Pulmonary artery endothelial cell (primary cell): ENCODE measurements around the gene THRB. TPM values are rescaled to one million over a fixed set of nuclear protein-coding genes. Genes with fewer than 3 reads are reported as not detected.

Source experiments
- DNase-seq: peaks from one replicate; pipeline ENCODE4 v3.0.0-alpha.2; 2011; ENCODE audit warnings: low read depth, low spot score
- total RNA-seq: library from RNA; depleted of rRNA; stranded (reverse); fragments of >200 nt; gene quantifications from 2 replicates; pipeline ENCODE4 v1.2.3, GENCODE V29; 2014

THRB gene
- total RNA-seq, 1 donor from 2014 or later = 0.33 TPM

- no peak for DNase-seq
Observed at GRCh38 chr3:24272408-24272807, 222.2 kb downstream of the THRB start.

GRCh38 chr3:24271228-24271627 lies 223.4 kb downstream of the THRB start:
- no peak for DNase-seq

- no peak for DNase-seq
Observed at GRCh38 chr3:24270744-24271143, 223.9 kb downstream of the THRB start.

- no peak for DNase-seq
Observed at GRCh38 chr3:24270204-24270691, 224.4 kb downstream of the THRB start.

GRCh38 chr3:24264748-24265158 lies 229.9 kb downstream of the THRB start:
- DNase-seq = peak; percentile 11

GRCh38 chr3:24264011-24264410 lies 230.6 kb downstream of the THRB start:
- DNase-seq = no peak

- no peak for DNase-seq
Observed at GRCh38 chr3:24263069-24263668, 231.5 kb downstream of the THRB start.

- no peak for DNase-seq
Observed at GRCh38 chr3:24261521-24261920, 233.1 kb downstream of the THRB start.

GRCh38 chr3:24259901-24260512 lies 234.6 kb downstream of the THRB start:
- no peak for DNase-seq

- no peak for DNase-seq
Observed at GRCh38 chr3:24258727-24259600, 235.7 kb downstream of the THRB start.

GRCh38 chr3:24258260-24258659 lies 236.4 kb downstream of the THRB start:
- DNase-seq = no peak

- DNase-seq = no peak
Observed at GRCh38 chr3:24255414-24255813, 239.2 kb downstream of the THRB start.

- no peak for DNase-seq
Observed at GRCh38 chr3:24254649-24255048, 240.0 kb downstream of the THRB start.

- DNase-seq = no peak
Observed at GRCh38 chr3:24253336-24253735, 241.3 kb downstream of the THRB start.

- no peak for DNase-seq
Observed at GRCh38 chr3:24249523-24249922, 245.1 kb downstream of the THRB start.

- DNase-seq = no peak
Observed at GRCh38 chr3:24245056-24245455, 249.6 kb downstream of the THRB start.

GRCh38 chr3:24244491-24244890 lies 250.2 kb downstream of the THRB start:
- DNase-seq = no peak

GRCh38 chr3:24242012-24242698 lies 252.5 kb downstream of the THRB start:
- DNase-seq = peak; percentile 90

- DNase-seq = no peak
Observed at GRCh38 chr3:24240306-24240705, 254.3 kb downstream of the THRB start.

- DNase-seq = peak; percentile 55
Observed at GRCh38 chr3:24237971-24238706, 256.5 kb downstream of the THRB start.

GRCh38 chr3:24235121-24235520 lies 259.5 kb downstream of the THRB start:
- DNase-seq = no peak
